Body of pancreas (tissue), 4 donors: Measurements from ENCODE around the gene WIPF3. TPM values are rescaled to one million over a fixed set of nuclear protein-coding genes. Genes with fewer than 3 reads are reported as not detected.

Source experiments
- ATAC-seq: fragments of 150-250 bp; one replicate; pipeline ENCODE4 v1.9.1; 2016
- DNase-seq, 4 donors: peaks; one replicate each; pipeline ENCODE4 v3.0.0-alpha.2; 2019
- H3K27ac ChIP-seq, 4 donors: fragments of 200-600 bp; sonication (generic); 1 replicate in 3 of 4; 2 replicates in 1 of 4; pipeline versions ENCODE4 v1.5.1 to v1.6.1; 2016 to 2019; ENCODE audit warnings: mild to moderate bottlenecking in 1 of 4, mixed read lengths in 1 of 4, moderate library complexity in 1 of 4
- H3K27me3 ChIP-seq, 2 donors: fragments of 200-600 bp; sonication (generic); one replicate each; pipeline ENCODE4 v1.6.0; 2016; ENCODE audit warnings: mild to moderate bottlenecking in 1 of 2
- H3K36me3 ChIP-seq, 2 donors: fragments of 200-600 bp; sonication (generic); replicated peaks in 1 of 2; 2 replicates each; pipeline ENCODE4 v1.5.1; 2016; ENCODE audit warnings: low read depth in 2 of 2; ENCODE audit not compliant: insufficient read depth in 1 of 2
- H3K4me1 ChIP-seq: fragments of 200-600 bp; sonication (generic); one replicate; pipeline ENCODE4 v1.6.0; 2016
- H3K4me3 ChIP-seq, 2 donors: fragments of 200-600 bp; sonication (generic); 1 replicate in 1 of 2; 2 replicates in 1 of 2; pipeline ENCODE4 v1.5.1; 2016 to 2019
- H3K9me3 ChIP-seq, 3 donors: fragments of 200-600 bp; sonication (generic); 1 replicate in 2 of 3; 2 replicates in 1 of 3; pipeline ENCODE4 v1.5.1; 2016
- POLR2A ChIP-seq, 3 donors: fragments of 450-650 bp; IDR thresholded peaks; one replicate each; pipeline ENCODE4 v1.6.1; 2016; ENCODE audit warnings: antibody characterized with exemption in 3 of 3, mild to moderate bottlenecking in 2 of 3
- WGBS, 2 donors: methylation state at CpG; one replicate each; pipeline ENCODE4 v1.1.5; 2017; 5-methylcytosine and 5-hydroxymethylcytosine counted together
- intact Hi-C: fragments of 100-400 bp; cut with DNase I; formaldehyde crosslinking; loops from one replicate; pipeline ENCODE4 v1.15.1; 2023
- total RNA-seq, 2 donors: library from RNA; depleted of rRNA; stranded (reverse); fragments of >200 nt; gene quantifications; one replicate each; pipeline ENCODE4 v1.1.0, GENCODE V29; 2016
- TF ChIP-seq, protein P1 (sequence below), 7 experiments: fragments of 450-650 bp in 4 of 7; fragments of 200-600 bp in 3 of 7; sonication (generic) in 3 of 7; IDR thresholded peaks; one replicate each; pipeline ENCODE4 v1.5.1; 2016 to 2019; ENCODE audit warnings: antibody characterized with exemption in 7 of 7

The WIPF3 gene, protein sequence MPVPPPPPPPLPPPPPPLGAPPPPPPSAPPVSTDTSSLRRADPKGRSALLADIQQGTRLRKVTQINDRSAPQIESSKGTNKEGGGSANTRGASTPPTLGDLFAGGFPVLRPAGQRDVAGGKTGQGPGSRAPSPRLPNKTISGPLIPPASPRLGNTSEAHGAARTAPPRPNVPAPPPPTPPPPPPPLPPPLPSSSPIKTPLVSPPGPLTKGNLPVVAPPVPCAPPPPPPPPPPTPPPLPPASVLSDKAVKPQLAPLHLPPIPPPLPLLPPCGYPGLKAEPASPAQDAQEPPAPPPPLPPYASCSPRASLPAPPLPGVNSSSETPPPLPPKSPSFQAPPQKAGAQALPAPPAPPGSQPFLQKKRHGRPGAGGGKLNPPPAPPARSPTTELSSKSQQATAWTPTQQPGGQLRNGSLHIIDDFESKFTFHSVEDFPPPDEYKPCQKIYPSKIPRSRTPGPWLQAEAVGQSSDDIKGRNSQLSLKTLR
- total RNA-seq: 1 to 10 TPM in 1 of 2 donors, under 1 TPM in 1; 0.33 to 1.0 TPM

- H3K27me3 ChIP-seq: no peaks in the 10 kb centered on the region
- peak within 1 kb of the TSS; percentile 19 to 43 for H3K4me3 ChIP-seq
- no peaks in the 10 kb centered on the region for H3K9me3 ChIP-seq
- peak within 1 kb of the TSS in 3 of 4 donors; percentile 55 to 79 (median 73) for H3K27ac ChIP-seq
- WGBS, 2 donors: 1 to 20% methylated on average over 1 to 86 of the region's 99 CpGs
- ATAC-seq (peak; percentile 80), DNase-seq (peak; percentile 40 to 69 (median 54))
- H3K36me3 ChIP-seq: no peaks in the 10 kb centered on the region
- intact Hi-C loops: no loop called here
- TF ChIP-seq, protein P1, sequence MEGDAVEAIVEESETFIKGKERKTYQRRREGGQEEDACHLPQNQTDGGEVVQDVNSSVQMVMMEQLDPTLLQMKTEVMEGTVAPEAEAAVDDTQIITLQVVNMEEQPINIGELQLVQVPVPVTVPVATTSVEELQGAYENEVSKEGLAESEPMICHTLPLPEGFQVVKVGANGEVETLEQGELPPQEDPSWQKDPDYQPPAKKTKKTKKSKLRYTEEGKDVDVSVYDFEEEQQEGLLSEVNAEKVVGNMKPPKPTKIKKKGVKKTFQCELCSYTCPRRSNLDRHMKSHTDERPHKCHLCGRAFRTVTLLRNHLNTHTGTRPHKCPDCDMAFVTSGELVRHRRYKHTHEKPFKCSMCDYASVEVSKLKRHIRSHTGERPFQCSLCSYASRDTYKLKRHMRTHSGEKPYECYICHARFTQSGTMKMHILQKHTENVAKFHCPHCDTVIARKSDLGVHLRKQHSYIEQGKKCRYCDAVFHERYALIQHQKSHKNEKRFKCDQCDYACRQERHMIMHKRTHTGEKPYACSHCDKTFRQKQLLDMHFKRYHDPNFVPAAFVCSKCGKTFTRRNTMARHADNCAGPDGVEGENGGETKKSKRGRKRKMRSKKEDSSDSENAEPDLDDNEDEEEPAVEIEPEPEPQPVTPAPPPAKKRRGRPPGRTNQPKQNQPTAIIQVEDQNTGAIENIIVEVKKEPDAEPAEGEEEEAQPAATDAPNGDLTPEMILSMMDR (IDR thresholded peaks at IDR 0.05): peak in 3 of 7 experiments; percentile 4 to 22 (median 12)
- no peak for TF ChIP-seq POLR2A (IDR thresholded peaks at IDR 0.05)
- peaks cover 13% of the 10 kb centered on the region for H3K4me1 ChIP-seq
These were observed at the start of gene WIPF3 for GRCh38 chr7:29806208-29806994. Gene WIPF3 (plus strand): TSS chr7:29806508. CDS start chr7:29834725, 28,217 bp downstream.

DNA sequence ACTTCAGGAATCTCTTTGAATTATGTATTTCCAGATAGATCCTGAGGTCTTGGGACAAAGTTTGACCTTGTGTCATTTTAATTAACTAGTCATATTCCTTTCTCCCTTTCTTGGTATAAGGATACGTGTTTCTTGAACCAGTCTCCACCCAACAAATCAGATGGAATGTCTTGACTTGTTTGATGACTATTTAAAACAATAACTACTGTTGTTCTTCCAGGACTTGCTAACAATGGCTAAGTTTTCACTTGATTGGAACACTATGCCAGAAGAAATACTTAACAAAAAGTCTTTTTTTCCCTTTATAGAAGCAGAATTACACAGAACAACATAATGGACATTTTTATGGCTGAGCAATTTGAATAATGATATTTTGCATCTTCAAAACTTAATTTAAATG lies 43.0 kb upstream of the WIPF3 start:
- Histone ChIP-seq H3K9me3 (no peaks in the 10 kb centered on the region), H3K4me3 (no peak overlapping the region), H3K27ac (no peak overlapping the region), H3K4me1 (no peaks in the 10 kb centered on the region), H3K27me3 (no peaks in the 10 kb centered on the region), H3K36me3 (no peaks in the 10 kb centered on the region)
- ATAC-seq (no peak), DNase-seq (no peak)
- WGBS, 2 donors: 59 to 92% methylated on average over 1 of the region's 1 CpG
- intact Hi-C loops: no loop called here
- TF ChIP-seq POLR2A (IDR thresholded peaks at IDR 0.05): no peak
- TF ChIP-seq, protein P1 (IDR thresholded peaks at IDR 0.05): no peak

- ATAC-seq: no peak
- Histone ChIP-seq H3K27ac (no peak overlapping the region), H3K4me1 (no peaks in the 10 kb centered on the region), H3K9me3 (no peaks in the 10 kb centered on the region), H3K36me3 (no peaks in the 10 kb centered on the region), H3K27me3 (no peaks in the 10 kb centered on the region), H3K4me3 (no peak overlapping the region)
- peak in 2 of 4 donors; percentile 10 to 11 for DNase-seq
- no peak for TF ChIP-seq POLR2A (IDR thresholded peaks at IDR 0.05)
- TF ChIP-seq, protein P1 (IDR thresholded peaks at IDR 0.05): peak in 4 of 7 experiments; percentile 9 to 18 (median 16)
- intact Hi-C loops: no loop called here
- 47 to 61% methylated on average over 2 of the region's 2 CpGs for WGBS, 2 donors
These were observed 42.1 kb upstream of the WIPF3 start for GRCh38 chr7:29764227-29764626.

DNA sequence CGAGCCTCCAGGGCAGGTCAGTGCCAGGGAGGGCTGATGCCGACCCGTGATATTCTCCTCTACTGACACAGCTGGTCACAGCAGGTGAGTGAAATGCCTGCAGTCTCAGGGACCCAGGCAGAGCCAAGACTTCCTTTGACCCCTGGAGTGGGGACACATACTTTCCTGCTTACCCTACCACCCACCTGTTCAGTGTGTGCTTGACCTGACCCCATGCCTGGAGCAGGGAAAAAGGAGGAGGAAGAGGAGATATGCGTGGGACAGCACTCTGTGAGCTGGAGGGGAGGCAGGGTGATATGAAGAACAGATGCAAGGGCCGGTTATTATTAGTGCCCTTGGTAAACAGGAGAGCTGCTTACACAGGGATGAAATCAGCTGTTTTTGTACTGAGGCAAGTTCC lies 40.8 kb upstream of the WIPF3 start:
- H3K9me3 ChIP-seq: no peaks in the 10 kb centered on the region
- ATAC-seq: no peak
- DNase-seq: no peak
- H3K27me3 ChIP-seq: no peaks in the 10 kb centered on the region
- no peaks in the 10 kb centered on the region for H3K36me3 ChIP-seq
- no peak overlapping the region for H3K27ac ChIP-seq
- intact Hi-C loops: no loop called here
- 30 to 34% methylated on average over 5 of the region's 5 CpGs for whole genome bisulfite sequencing, 2 donors
- H3K4me1 ChIP-seq: no peaks in the 10 kb centered on the region
- no peak for TF ChIP-seq POLR2A (IDR thresholded peaks at IDR 0.05)
- TF ChIP-seq, protein P1 (IDR thresholded peaks at IDR 0.05): no peak
- H3K4me3 ChIP-seq: no peak overlapping the region
